SK-N-DZ (cell line): Measurements from ENCODE around the gene MUC3A.
"Not testable (repeated sequence)": the region's sequence is repeated elsewhere in the genome, so short reads cannot be mapped to it uniquely, and the experiment has no call there.

Experiments used
- DNase-seq: peaks from one replicate; pipeline ENCODE4 v3.0.0-alpha.2; 2015; ENCODE audit warnings: low spot score

MUC3A gene

DNA sequence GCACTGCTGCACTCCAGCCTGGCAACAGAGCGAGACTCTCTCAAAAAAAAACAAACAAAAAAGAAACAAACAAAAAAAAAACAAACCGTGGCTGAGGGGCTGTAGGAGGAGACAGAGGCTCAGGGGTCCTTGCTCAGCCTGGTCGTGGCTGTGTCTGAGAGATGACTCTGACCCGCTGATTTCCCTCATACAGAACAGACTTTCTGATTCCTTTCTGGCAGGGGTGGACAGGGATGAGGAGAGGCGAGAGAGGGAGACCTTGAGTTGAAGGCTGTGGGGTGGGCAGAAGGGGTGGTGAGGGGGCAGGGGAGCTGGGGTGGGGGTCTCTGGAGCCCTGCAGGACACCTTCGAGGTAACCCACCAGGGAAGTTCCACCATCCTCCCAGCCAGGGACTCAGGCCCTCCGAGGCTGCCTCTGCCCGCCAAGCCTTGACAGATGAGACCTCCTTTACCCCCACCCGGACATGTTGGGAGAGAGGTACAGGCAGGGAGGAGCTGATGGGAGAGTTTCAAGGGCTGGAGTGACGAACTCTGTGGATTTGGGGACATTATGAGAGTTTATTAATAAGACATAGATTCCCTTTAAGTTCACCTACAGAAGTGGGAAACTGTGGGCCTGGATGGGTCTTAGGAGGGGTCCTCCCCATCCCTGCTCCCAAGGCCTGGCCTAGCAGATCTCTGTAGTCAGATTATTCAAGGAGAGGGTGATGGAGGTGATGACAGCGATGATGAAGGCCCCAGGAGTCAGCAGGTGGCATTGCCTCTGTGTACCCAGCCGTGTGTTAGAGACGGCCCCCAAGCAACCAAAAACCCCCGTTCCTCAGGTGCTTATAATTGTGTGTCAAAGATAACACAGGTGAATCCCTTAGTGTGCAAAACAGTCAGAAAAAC lies 22.0 kb downstream of the MUC3A start:
- DNase-seq = no peak

GRCh38 chr7:100972002-100972347 lies 22.6 kb downstream of the MUC3A start:
- no peak for DNase-seq

- no peak for DNase-seq
Observed at GRCh38 chr7:100974021-100974420, 24.7 kb downstream of the MUC3A start.

GRCh38 chr7:100975371-100975821 lies 26.1 kb downstream of the MUC3A start:
- no peak for DNase-seq

- DNase-seq = no peak
Observed at GRCh38 chr7:100978300-100978699, 29.0 kb downstream of the MUC3A start.

- no peak for DNase-seq
Observed at GRCh38 chr7:100983451-100984187, 34.3 kb downstream of the MUC3A start.

DNA sequence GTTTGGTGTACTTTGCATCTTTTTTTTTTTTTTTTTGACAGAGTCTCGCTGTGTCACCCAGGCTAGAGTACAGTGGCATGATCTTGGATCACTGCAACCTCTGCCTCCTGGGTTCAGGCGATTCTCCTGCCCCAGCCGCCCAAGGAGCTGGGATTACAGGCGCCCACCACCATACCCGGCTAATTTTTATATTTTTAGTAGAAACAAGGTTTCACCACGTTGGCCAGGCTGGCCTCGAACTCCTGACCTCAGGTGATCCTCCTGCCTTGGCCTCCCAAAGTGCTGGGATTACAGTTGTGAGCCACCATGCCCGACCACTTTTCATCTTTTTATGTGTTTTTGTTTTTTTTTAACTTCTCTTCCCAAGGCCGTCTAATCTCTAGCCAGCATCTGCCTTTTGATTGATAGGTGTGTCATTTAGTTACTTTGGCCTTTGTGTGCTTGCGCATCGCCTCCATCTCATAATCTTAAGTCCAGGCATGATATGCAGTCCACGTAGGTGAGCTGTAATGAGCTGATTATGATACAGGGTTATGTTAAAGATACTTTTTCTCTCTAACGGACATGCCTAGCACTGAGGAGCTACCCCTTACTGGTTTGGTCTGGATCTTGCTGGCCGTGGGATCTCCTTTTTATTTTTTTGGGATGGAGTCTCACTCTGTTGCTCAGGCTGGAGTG lies 35.0 kb downstream of the MUC3A start:
- DNase-seq = not testable (repeated sequence)

- not testable (repeated sequence) for DNase-seq
Observed at GRCh38 chr7:100985033-100985797, 35.9 kb downstream of the MUC3A start.

DNA sequence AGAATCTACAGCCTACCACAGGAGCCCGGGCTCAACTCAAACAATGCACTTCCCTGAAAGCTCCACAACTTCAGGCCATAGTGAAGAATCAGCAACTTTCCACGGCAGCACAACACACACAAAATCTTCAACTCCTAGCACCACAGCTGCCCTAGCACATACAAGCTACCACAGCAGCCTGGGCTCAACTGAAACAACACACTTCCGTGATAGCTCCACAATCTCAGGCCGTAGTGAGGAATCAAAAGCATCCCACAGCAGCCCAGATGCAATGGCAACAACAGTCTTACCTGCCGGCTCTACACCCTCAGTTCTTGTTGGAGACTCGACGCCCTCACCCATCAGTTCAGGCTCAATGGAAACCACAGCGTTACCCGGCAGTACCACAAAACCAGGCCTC lies 42.3 kb downstream of the MUC3A start:
- DNase-seq = no peak

DNA sequence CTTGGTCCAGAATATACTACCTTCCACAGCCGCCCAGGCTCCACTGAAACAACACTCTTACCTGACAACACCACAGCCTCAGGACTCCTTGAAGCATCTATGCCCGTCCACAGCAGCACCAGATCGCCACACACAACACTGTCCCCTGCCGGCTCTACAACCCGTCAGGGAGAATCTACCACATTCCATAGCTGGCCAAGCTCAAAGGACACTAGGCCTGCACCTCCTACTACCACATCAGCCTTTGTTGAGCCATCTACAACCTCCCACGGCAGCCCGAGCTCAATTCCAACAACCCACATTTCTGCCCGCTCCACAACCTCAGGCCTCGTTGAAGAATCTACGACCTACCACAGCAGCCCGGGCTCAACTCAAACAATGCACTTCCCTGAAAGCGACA lies 42.9 kb downstream of the MUC3A start:
- DNase-seq = not testable (repeated sequence)

DNA sequence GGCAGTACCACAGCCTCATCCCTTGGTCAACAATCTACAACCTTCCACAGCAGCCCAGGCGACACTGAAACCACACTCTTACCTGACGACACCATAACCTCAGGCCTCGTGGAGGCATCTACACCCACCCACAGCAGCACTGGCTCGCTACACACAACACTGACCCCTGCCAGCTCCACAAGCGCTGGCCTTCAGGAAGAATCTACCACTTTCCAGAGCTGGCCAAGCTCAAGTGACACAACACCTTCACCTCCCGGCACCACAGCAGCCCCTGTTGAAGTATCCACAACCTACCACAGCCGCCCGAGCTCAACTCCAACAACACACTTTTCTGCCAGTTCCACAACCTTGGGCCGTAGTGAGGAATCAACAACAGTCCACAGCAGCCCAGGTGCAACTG lies 45.3 kb downstream of the MUC3A start:
- not testable (repeated sequence) for DNase-seq

GRCh38 chr7:100998530-100998929 lies 49.2 kb downstream of the MUC3A start:
- DNase-seq = not testable (repeated sequence)

- DNase-seq = not testable (repeated sequence)
Observed at GRCh38 chr7:100999334-100999733, 50.0 kb downstream of the MUC3A start.

DNA sequence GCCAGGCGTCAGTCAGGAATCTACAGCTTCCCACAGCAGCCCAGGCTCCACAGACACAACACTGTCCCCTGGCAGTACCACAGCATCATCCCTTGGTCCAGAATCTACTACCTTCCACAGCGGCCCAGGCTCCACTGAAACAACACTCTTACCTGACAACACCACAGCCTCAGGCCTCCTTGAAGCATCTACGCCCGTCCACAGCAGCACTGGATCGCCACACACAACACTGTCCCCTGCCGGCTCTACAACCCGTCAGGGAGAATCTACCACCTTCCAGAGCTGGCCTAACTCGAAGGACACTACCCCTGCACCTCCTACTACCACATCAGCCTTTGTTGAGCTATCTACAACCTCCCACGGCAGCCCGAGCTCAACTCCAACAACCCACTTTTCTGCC lies 50.7 kb downstream of the MUC3A start:
- DNase-seq = not testable (repeated sequence)

- DNase-seq = not testable (repeated sequence)
Observed at GRCh38 chr7:101002333-101002732, 53.0 kb downstream of the MUC3A start.

DNA sequence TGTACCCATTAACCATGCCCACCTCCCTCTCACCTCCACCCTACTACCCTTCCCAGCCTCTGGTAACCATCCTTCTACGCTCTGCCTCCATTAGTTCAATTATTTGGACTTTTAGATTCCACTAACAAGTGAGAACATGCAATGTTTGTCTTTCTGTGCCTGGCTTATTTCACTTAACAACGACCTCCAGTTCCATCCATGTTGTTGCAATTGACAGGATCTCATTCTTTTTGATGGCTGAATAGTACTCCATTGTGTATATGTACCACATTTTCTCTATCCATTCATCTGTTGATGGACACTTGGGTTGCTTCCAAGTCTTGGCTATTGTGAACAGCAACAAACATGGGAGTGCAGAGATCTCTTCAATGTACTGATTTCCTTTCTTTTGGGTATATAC lies 58.0 kb downstream of the MUC3A start:
- DNase-seq = not testable (repeated sequence)

DNA sequence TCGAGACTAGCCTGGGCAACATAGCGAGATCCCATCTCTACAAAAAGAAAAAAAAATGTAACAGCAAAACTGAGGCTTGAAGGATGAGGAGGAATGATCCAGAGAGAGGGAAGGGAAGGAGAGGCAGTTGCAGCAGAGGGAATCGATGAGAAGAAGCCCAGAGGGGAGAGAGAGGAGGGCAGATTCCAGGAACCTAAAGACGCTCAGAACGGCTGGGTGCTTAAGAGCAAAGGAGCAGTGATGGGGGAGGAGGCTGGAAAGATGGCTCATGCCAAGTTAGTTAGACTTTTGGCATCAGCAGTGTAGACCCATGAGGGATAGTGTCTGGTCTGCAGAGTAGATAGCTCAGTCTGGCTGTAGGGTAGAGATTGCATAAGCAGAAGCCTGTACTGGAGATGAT lies 60.3 kb downstream of the MUC3A start:
- no peak for DNase-seq

DNA sequence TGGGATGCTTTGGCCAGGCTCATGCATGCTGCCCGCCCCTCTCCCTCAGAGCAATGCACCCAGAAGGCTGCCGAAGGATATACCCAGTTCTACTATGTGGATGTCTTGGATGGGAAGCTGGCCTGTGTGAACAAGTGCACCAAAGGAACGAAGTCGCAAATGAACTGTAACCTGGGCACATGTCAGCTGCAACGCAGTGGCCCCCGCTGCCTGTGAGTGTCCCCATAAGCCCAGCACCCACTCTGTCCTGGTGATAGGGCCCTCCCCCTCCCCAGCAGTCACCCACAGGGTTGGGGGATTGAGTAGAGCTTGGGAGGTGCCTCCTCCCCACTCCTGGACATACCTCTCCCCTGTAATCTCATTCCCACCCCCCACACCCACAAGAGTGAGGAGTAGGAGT lies 63.6 kb downstream of the MUC3A start:
- no peak for DNase-seq

GRCh38 chr7:101015626-101016025 lies 66.3 kb downstream of the MUC3A start:
- no peak for DNase-seq

DNA sequence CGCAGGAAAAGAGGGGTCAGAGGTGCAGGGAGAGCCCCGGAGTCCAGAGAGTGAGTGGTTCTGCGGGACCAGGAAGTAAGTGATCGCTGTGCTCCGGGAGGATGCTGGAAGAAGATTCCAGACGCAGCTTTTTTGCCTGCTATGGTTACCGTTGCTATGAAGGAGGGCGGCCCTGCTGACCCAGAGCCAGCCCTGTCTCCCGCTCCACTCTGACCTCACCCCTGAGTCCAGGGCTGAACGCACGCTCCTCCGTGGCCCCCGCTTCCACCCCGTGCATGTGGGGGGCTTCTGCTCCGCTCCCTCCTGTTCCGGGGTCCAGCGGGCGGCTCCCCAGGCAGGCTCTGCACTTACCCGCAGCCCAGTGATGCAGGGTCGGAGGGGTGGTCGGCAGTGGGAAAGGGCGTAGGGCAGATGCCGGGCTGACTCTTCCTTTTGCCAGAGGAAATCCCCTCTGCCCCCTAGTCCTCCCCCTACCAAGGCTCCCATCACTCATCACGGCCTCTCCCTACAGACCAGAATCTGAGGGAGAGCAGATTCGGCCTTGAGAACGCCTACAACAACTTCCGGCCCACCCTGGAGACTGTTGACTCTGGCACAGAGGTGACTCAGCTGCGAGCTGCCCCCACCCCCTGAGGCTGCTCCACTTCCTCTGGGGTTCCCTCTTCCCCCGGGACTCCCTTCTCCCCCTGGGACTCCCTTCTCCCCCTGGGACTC lies 67.9 kb downstream of the MUC3A start:
- peak; percentile 31 for DNase-seq
